Parathyroid adenoma (tissue), 2 donors: ENCODE data around the gene TRMT61A.

Experiments used
- H2AFZ ChIP-seq: fragments of 300-600 bp; sonication (generic); one replicate; pipeline ENCODE4 v1.7.0; 2017; ENCODE audit warnings: antibody characterized with exemption, mild to moderate bottlenecking
- H3K27ac ChIP-seq: fragments of 300-600 bp; sonication (generic); one replicate; pipeline ENCODE4 v1.7.0; 2017
- H3K27me3 ChIP-seq: fragments of 300-600 bp; sonication (generic); one replicate; pipeline ENCODE4 v1.7.0; 2017; ENCODE audit warnings: low read length; ENCODE audit not compliant: control insufficient read depth, insufficient read depth
- H3K36me3 ChIP-seq: fragments of 300-600 bp; sonication (generic); one replicate; pipeline ENCODE4 v1.7.0; 2017; ENCODE audit warnings: low read length; ENCODE audit not compliant: control insufficient read depth, insufficient read depth
- H3K4me1 ChIP-seq: fragments of 300-600 bp; sonication (generic); one replicate; pipeline ENCODE4 v1.7.0; 2017; ENCODE audit warnings: control low read depth
- H3K4me2 ChIP-seq: fragments of 300-600 bp; sonication (generic); one replicate; pipeline ENCODE4 v1.7.0; 2017; ENCODE audit warnings: low read length
- H3K4me3 ChIP-seq: fragments of 300-600 bp; sonication (generic); one replicate; pipeline ENCODE4 v1.7.0; 2017; ENCODE audit warnings: low read depth, low read length
- H3K79me2 ChIP-seq: fragments of 300-600 bp; sonication (generic); one replicate; pipeline ENCODE4 v1.7.0; 2017; ENCODE audit warnings: control low read depth
- H3K9ac ChIP-seq: fragments of 300-600 bp; sonication (generic); one replicate; pipeline ENCODE4 v1.7.0; 2017; ENCODE audit warnings: mild to moderate bottlenecking
- H3K9me3 ChIP-seq: fragments of 300-600 bp; sonication (generic); one replicate; pipeline ENCODE4 v1.7.0; 2017; ENCODE audit warnings: low read length; ENCODE audit not compliant: control insufficient read depth
- CTCF ChIP-seq: fragments of 300-600 bp; sonication (generic); IDR thresholded peaks from one replicate; pipeline ENCODE4 v1.7.0; 2017; ENCODE audit warnings: antibody characterized with exemption, mild to moderate bottlenecking
- donor health status: primary hyperparathyroidism.

The TRMT61A gene

GRCh38 chr14:103563844-103564505, 35.0 kb downstream of the TRMT61A start:
- H3K79me2 ChIP-seq: peaks cover 84% of the 10 kb centered on the region
- no peaks in the 10 kb centered on the region for H3K9me3 ChIP-seq
- peak overlapping the region; percentile 88 for H3K4me2 ChIP-seq
- no peaks in the 10 kb centered on the region for H3K36me3 ChIP-seq
- H3K27ac ChIP-seq: no peak overlapping the region
- H3K4me3 ChIP-seq: peak overlapping the region; percentile 95
- no peak overlapping the region for H2AFZ ChIP-seq
- H3K4me1 ChIP-seq: peaks cover 13% of the 10 kb centered on the region
- no peak overlapping the region for H3K9ac ChIP-seq
- no peaks in the 10 kb centered on the region for H3K27me3 ChIP-seq
- TF ChIP-seq CTCF: no peak

- no peak overlapping the region for H3K27ac ChIP-seq
- no peak overlapping the region for H3K9ac ChIP-seq
- H3K4me3 ChIP-seq: no peak overlapping the region
- no peaks in the 10 kb centered on the region for H3K36me3 ChIP-seq
- no peak for TF ChIP-seq CTCF
- peaks cover 68% of the 10 kb centered on the region for H3K79me2 ChIP-seq
- no peaks in the 10 kb centered on the region for H3K9me3 ChIP-seq
- H3K4me1 ChIP-seq: no peaks in the 10 kb centered on the region
- no peak overlapping the region for H3K4me2 ChIP-seq
- no peak overlapping the region for H2AFZ ChIP-seq
- H3K27me3 ChIP-seq: no peaks in the 10 kb centered on the region
These were observed 40.0 kb downstream of the TRMT61A start for GRCh38 chr14:103568952-103569351.

- TF ChIP-seq CTCF: no peak
- Histone ChIP-seq H3K4me1 (no peaks in the 10 kb centered on the region), H3K27ac (no peak overlapping the region)
These were observed 40.4 kb downstream of the TRMT61A start for GRCh38 chr14:103569408-103569807.

GRCh38 chr14:103574104-103574503, 45.1 kb downstream of the TRMT61A start:
- no peak overlapping the region for H2AFZ ChIP-seq
- no peak overlapping the region for H3K4me3 ChIP-seq
- no peak overlapping the region for H3K4me2 ChIP-seq
- no peak for TF ChIP-seq CTCF
- no peaks in the 10 kb centered on the region for H3K9me3 ChIP-seq
- peaks cover 29% of the 10 kb centered on the region for H3K79me2 ChIP-seq
- no peaks in the 10 kb centered on the region for H3K27me3 ChIP-seq
- H3K9ac ChIP-seq: no peak overlapping the region
- H3K4me1 ChIP-seq: peaks cover 9% of the 10 kb centered on the region
- no peak overlapping the region for H3K27ac ChIP-seq
- no peaks in the 10 kb centered on the region for H3K36me3 ChIP-seq

More at GRCh38 chr14:103569408-103569807, 40.4 kb downstream of the TRMT61A start:
- Histone ChIP-seq H2AFZ (no peak overlapping the region), H3K36me3 (no peaks in the 10 kb centered on the region), H3K9me3 (no peaks in the 10 kb centered on the region), H3K27me3 (no peaks in the 10 kb centered on the region), H3K79me2 (peaks cover 64% of the 10 kb centered on the region), H3K9ac (no peak overlapping the region), H3K4me3 (no peak overlapping the region), H3K4me2 (no peak overlapping the region)

GRCh38 chr14:103574707-103575285, 45.8 kb downstream of the TRMT61A start:
- peak overlapping the region; percentile 21 for H3K27ac ChIP-seq

More at GRCh38 chr14:103574707-103575285, 45.8 kb downstream of the TRMT61A start:
- no peaks in the 10 kb centered on the region for H3K36me3 ChIP-seq
- H3K9me3 ChIP-seq: no peaks in the 10 kb centered on the region
- no peak overlapping the region for H3K4me2 ChIP-seq
- H3K79me2 ChIP-seq: peaks cover 25% of the 10 kb centered on the region
- no peak for TF ChIP-seq CTCF
- no peak overlapping the region for H3K9ac ChIP-seq
- no peaks in the 10 kb centered on the region for H3K27me3 ChIP-seq
- H2AFZ ChIP-seq: no peak overlapping the region
- H3K4me1 ChIP-seq: peaks cover 9% of the 10 kb centered on the region
- H3K4me3 ChIP-seq: no peak overlapping the region
